HEK293T (cell line): ENCODE data around the gene DYRK1A.

Source experiments
- CTCF ChIA-PET: fragments of 350-600 bp; formaldehyde crosslinking; extraction: SDS; loops from one replicate; lab custom pipeline; 2021; ENCODE audit warnings: antibody characterized with exemption, inconsistent platforms; lab: Yijun Ruan, JAX
- POLR2A ChIA-PET: fragments of 350-600 bp; formaldehyde crosslinking; extraction: SDS; loops from one replicate; lab custom pipeline; 2020; ENCODE audit warnings: antibody characterized with exemption, inconsistent platforms; lab: Yijun Ruan, JAX
- DNase-seq: peaks from one replicate; pipeline ENCODE4 v3.0.0; 2012; ENCODE audit warnings: mixed read lengths; ENCODE audit errors: extremely low spot score
- ARNT ChIP-seq: fragments of 450-650 bp; IDR thresholded peaks from 2 replicates; pipeline ENCODE4 v1.6.1; 2017; ENCODE audit warnings: mild to moderate bottlenecking
- BHLHE40 ChIP-seq: fragments of 450-650 bp; IDR thresholded peaks from 2 replicates; pipeline ENCODE4 v1.6.1; 2016; ENCODE audit warnings: mild to moderate bottlenecking, moderate library complexity, borderline replicate concordance
- CTBP1 ChIP-seq: fragments of 450-650 bp; IDR thresholded peaks from 2 replicates; pipeline ENCODE4 v1.6.1; 2016; ENCODE audit warnings: borderline replicate concordance
- ELF4 ChIP-seq: fragments of 450-650 bp; IDR thresholded peaks from 2 replicates; pipeline ENCODE4 v1.6.1; 2017; ENCODE audit warnings: antibody characterized with exemption
- FOXA1 ChIP-seq: fragments of 450-650 bp; IDR thresholded peaks from 2 replicates; pipeline ENCODE4 v1.6.1; 2016; ENCODE audit warnings: mild to moderate bottlenecking
- FOXK2 ChIP-seq: fragments of 450-650 bp; IDR thresholded peaks from 2 replicates; pipeline ENCODE4 v1.6.1; 2016; ENCODE audit warnings: mild to moderate bottlenecking
- FOXM1 ChIP-seq: fragments of 450-650 bp; IDR thresholded peaks from 2 replicates; pipeline ENCODE4 v1.6.1; 2017; ENCODE audit warnings: mild to moderate bottlenecking, borderline replicate concordance
- HDGF ChIP-seq: fragments of 450-650 bp; IDR thresholded peaks from 2 replicates; pipeline ENCODE4 v1.6.1; 2017; ENCODE audit warnings: antibody characterized with exemption, borderline replicate concordance
- L3MBTL2 ChIP-seq: fragments of 450-650 bp; conservative IDR thresholded peaks from 2 replicates; pipeline ENCODE4 v1.6.1; 2016; ENCODE audit warnings: mild to moderate bottlenecking
- LEF1 ChIP-seq: fragments of 450-650 bp; IDR thresholded peaks from 2 replicates; pipeline ENCODE4 v1.6.1; 2017; ENCODE audit warnings: mild to moderate bottlenecking, borderline replicate concordance
- NFRKB ChIP-seq: fragments of 450-650 bp; IDR thresholded peaks from 2 replicates; pipeline ENCODE4 v1.6.1; 2016; ENCODE audit warnings: mild to moderate bottlenecking, moderate library complexity
- SP1 ChIP-seq: fragments of 450-650 bp; IDR thresholded peaks from 2 replicates; pipeline ENCODE4 v1.6.1; 2017
- SUZ12 ChIP-seq: fragments of 450-650 bp; IDR thresholded peaks from 2 replicates; pipeline ENCODE4 v1.6.1; 2016; ENCODE audit warnings: mild to moderate bottlenecking
- TARDBP ChIP-seq: fragments of 450-650 bp; IDR thresholded peaks from 2 replicates; pipeline ENCODE4 v1.6.1; 2016
- ZNF384 ChIP-seq: fragments of 450-650 bp; IDR thresholded peaks from 2 replicates; pipeline ENCODE4 v1.6.1; 2016
- TF ChIP-seq, protein P1 (sequence below): fragments of 450-650 bp; IDR thresholded peaks from 2 replicates; pipeline ENCODE4 v1.6.1; 2016

DYRK1A gene

DNA sequence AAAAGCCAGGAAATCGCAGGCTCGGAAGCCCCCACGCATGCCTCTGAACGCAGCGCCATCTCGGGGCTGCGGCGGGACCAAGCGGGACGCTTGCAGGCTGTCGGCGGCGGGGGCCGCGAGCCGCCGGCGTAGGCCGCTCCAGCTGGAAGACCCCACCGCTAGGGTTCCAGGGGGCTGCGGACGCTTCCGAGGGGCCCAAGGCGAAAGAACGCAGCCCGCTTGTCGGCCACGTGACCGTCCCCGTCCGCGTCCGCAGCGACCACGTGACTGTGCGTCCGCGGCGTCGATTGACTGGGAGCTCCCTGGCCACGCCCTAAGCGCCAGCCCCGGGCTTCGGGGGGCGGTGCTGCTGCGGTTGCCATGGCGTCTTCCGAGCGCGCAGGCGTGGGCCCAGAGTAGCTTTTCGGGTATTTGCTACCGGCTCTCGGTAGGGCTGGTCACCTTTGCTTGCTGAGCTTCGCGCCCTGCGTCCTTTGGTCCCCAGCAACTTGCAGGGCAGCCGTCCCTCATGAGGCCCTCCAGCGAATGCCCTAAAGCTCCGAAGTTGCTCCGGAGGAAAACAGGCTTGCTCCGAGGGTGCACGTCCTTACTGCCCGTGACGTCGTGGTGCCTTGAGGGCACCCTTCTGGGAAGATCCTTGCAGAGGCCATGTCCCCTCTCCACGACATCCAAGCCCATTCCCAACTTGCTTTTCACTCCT, 197.2 kb downstream of the DYRK1A start:
- peak; percentile 96 for DNase-seq
- TF ChIP-seq L3MBTL2, result peak; percentile 97
- TF ChIP-seq FOXK2, result no peak
- TF ChIP-seq, protein P1, sequence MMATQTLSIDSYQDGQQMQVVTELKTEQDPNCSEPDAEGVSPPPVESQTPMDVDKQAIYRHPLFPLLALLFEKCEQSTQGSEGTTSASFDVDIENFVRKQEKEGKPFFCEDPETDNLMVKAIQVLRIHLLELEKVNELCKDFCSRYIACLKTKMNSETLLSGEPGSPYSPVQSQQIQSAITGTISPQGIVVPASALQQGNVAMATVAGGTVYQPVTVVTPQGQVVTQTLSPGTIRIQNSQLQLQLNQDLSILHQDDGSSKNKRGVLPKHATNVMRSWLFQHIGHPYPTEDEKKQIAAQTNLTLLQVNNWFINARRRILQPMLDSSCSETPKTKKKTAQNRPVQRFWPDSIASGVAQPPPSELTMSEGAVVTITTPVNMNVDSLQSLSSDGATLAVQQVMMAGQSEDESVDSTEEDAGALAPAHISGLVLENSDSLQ, result 0 out of 2 replicates have a peak, but pooled peaks have one; percentile 27
- no peak for TF ChIP-seq CTBP1
- ChIA-PET POLR2A (interaction anchor here (0.6 to 2.7 kb wide), 23 partner anchors 10 to 1134 kb away, joined by 3 to 30 read pairs (median 5); partner anchors contain the start of genes DYRK1A and VPS26C), CTCF (interaction anchor here (0.6 to 1.3 kb wide), 4 partner anchors 19 to 104 kb away, joined by 3 to 4 read pairs (median 4); no protein-coding TSS in a partner anchor)

DNA sequence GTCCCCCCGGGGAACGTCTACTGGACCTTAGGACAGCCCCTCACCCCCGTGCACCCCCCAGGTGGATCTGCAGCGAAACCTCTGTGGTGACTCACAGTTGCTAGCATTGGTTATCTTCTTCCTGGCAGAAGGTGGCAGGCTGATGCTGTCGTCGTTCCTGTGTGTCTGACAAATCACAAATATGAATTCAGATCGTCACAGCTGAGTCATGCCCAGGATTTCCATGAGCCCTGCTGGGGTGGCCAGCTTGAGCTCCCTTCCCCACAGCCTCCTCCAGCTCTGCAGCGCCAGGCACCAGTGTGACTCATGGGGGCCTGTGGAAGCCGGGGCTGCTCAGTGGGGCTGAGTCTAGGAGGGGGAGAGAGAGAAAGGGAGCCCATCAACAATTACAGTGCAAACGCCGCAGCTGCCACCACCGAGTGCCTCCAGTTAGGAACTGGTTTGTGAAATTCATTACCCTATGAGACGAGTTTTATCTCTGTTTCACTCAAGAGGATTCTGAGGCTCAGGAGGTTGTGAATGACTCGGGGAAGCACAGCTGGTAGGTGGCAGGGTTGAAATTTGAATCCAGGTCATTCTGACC, 197.9 kb downstream of the DYRK1A start:
- CTCF ChIA-PET, result interaction anchor here (1.0 to 1.1 kb wide), 2 partner anchors 19 to 28 kb away, joined by 3 to 4 read pairs; no protein-coding TSS in a partner anchor
- POLR2A ChIA-PET, result interaction anchor here (0.6 to 2.7 kb wide), 22 partner anchors 10 to 1135 kb away, joined by 3 to 30 read pairs (median 4); partner anchors contain the start of genes DYRK1A and VPS26C
- DNase-seq, result peak; percentile 48
- TF ChIP-seq, protein P1, result no peak
- TF ChIP-seq L3MBTL2 (no peak), FOXK2 (no peak), BHLHE40 (no peak), LEF1 (no peak), SP1 (no peak), ZNF384 (no peak), TARDBP (no peak), ELF4 (no peak)

DNA sequence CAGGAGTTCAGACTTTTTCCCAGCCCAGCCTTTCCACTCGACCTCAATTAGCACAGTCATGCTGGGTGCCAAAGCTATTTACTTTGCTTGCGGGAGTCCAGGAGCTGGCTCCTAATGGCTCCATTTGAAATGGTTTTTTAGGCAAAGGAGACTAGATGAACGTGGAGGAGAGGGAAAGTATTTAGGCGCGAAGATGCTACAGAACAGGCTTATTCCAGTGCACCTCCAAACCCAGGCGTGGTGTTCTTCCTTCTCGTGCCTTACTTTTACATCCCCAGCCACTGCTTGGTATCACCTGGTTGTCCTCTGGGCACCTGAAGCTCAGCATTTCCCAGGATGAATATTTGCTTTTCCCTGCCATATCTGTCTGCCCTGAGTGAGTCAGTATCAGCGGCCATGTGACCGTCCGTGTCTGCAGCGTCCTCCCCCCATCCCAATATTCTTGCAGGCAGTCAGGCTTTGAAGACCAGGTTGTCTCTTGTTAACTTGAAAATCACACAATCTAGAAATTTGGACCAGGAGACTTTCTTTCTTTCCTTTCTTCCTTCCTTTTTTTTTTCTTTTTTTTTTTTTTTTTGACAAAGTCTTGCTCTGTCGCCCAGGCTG, 198.5 kb downstream of the DYRK1A start:
- TF ChIP-seq FOXA1 (0 out of 2 replicates have a peak, but pooled peaks have one; percentile 11), ARNT (no peak), L3MBTL2 (peak; percentile 47; the same call in 1 of the 2 replicates)
- CTCF ChIA-PET, result no interaction called here
- POLR2A ChIA-PET, result interaction anchor here (1.1 to 2.7 kb wide), 5 partner anchors 10 to 90 kb away, joined by 3 to 30 read pairs (median 12); no protein-coding TSS in a partner anchor
- DNase-seq, result no peak

DNA sequence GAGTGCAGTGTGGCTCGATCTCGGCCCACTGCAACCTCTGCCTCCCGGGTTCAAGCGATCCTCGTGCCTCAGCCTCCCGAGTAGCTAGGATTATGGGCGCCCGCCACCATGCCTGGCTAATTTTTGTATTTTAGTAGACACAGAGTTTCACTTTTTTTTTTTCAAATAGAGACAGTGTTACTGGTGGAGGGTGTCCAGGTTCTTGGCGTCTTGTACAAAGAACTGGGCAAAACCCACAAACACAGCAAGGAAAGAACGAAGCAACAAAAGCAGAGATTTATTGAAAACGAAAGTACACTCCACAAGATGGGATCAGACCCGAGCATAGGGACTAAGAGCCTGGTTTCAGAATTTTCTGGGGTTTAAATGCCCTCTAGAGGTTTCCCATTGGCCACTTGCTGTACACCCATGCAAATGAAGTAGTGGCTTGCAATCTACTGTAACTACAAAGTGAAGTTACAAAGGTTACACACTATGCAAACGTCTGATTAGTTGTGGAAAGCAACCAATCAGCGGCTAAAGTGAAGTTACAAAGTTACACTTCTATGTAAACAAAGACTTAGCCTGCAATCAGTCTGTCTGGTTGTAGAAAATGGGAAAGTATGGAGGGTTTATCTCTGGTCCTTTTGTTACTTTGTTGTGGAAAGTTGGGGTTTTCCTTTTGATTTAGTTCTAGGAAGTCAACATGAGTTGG, 199.1 kb downstream of the DYRK1A start:
- DNase-seq, result no peak
- POLR2A ChIA-PET, result interaction anchor here (2.7 kb wide), 1 partner anchor 12 kb away, joined by 30 read pairs; no protein-coding TSS in a partner anchor

DNA sequence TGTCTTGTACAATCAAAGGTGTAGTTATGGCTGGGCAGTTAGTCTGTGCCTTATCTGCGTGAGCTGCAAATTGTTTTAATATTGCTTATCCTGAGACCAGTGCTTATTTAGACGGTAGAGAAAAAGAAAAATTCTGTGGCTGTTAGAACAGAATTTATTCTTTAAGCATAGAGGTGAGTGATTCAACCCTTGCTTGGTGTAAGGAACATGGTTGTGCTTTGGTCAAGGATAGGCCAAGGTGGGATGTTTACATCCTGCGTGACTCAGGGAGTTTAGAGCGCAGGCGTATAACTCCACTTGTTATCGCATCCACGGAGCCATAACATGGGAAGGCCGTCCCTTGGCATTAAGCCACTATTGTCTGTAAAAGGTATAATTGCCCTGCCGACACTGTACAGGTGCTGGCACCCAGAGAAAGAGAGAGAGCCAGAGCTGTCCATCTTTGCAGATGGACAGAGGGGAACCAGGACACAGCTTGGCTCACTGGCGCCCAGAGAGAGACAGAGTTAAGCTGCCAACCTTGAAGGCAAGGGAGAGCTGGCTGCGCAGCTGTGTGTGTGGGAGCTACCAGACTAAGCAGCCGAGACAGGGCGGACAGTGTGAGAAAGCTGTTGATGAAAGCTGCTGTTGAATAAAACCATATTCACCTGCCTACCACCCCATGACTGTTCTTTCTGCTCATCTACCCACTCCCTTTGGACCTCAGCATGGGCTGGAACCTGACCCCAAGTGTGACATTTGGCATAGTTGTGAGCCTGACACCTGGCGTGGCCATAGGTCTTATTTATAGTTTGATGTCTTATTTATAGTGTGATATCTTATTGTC, 200.4 kb downstream of the DYRK1A start:
- TF ChIP-seq FOXK2 (no peak), L3MBTL2 (no peak), FOXM1 (no peak)
- TF ChIP-seq, protein P1, result no peak
- POLR2A ChIA-PET, result no interaction called here
- DNase-seq, result no peak
- CTCF ChIA-PET, result no interaction called here

More for the DNA sequence above, 199.1 kb downstream of the DYRK1A start:
- TF ChIP-seq, protein P1, result no peak
- CTCF ChIA-PET, result no interaction called here

DNA sequence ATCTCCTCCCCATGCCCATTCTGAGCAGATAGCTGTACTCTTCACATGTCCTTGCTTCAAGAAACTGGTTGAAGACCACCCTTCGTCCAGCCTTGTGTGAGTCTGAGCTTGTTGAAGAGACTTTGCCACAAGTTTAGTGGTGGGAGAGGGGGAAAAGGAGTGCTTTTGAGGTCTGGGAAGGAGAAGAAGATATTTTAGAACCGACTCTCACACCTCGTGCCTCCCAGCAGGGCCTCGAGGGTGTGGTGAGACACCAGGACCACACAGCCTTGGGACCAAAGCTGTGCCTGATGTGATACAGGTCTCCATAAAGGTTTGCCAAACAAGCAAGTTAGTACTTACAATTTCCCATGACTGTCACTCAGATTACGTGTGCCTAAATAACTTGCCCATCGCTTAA, 201.8 kb downstream of the DYRK1A start:
- ChIA-PET CTCF (no interaction called here), POLR2A (no interaction called here)
- DNase-seq, result no peak
- TF ChIP-seq CTBP1 (no peak), BHLHE40 (no peak), NFRKB (no peak), SP1 (no peak), FOXA1 (no peak), ARNT (no peak), FOXK2 (no peak), LEF1 (no peak), SUZ12 (no peak), ZNF384 (no peak), ELF4 (no peak), HDGF (no peak), FOXM1 (no peak), L3MBTL2 (no peak), TARDBP (no peak)
- TF ChIP-seq, protein P1, result no peak
